ENCODE data around the gene UBN2. TPM values are rescaled to one million over a fixed set of nuclear protein-coding genes. Genes with fewer than 3 reads are reported as not detected.
A peak's percentile ranks its signal among the peaks of the same experiment; 100 is the strongest.

UBN2 gene
- total and polyA plus RNA-seq, 2 of the 13 experiments (the other 11 are each of a cell fraction or from before 2014, with no cell fraction given), result 5.6 to 5.7 TPM

DNA sequence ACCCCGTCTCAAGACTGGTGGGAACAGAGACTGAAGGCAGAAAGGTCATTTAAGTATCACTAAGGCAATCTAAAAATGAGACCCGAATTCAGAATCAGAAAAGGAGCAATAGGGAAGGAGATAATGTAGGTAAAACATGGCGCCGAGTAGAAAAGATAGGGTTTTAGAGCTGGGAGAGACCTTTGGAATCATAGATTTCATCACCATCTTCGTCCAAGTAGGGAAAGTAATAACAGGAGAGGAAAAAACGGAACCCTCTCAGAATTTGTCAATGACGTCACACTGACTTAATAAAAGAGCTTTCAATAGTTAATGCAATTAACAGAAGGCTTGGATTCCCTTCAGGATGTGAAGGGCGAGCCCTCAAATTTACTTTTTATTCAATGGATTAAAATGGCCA is 1.0 kb upstream of the UBN2 start (continued):
- TF ChIP-seq ATF6 (CRISPR knock-in tag; conservative IDR thresholded peaks at IDR 0.05), result no peak
- TF ChIP-seq, protein P1, sequence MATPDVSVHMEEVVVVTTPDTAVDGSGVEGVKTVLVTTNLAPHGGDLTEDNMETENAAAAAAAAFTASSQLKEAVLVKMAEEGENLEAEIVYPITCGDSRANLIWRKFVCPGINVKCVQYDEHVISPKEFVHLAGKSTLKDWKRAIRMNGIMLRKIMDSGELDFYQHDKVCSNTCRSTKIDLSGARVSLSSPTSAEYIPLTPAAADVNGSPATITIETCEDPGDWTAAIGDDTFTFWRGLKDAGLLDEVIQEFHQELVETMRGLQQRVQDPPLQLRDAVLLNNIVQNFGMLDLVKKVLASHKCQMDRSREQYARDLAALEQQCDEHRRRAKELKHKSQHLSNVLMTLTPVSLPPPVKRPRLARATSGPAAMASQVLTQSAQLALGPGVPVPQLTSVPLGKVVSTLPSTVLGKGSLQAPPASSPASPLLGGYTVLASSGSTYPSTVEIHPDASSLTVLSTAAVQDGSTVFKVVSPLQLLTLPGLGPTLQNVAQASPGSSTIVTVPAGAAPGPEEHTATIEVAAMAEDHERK (CRISPR knock-in tag; IDR thresholded peaks at IDR 0.05; ENCODE audit: low read depth), result no peak
- no peak for TF ChIP-seq ZNF567 (CRISPR knock-in tag; IDR thresholded peaks at IDR 0.05; ENCODE audit: borderline replicate concordance)
- no peak for TF ChIP-seq MIER2 (CRISPR knock-in tag; IDR thresholded peaks at IDR 0.05)
- TF ChIP-seq MAZ (IDR thresholded peaks at IDR 0.05; ENCODE audit: borderline replicate concordance, low read depth, low read length), result no peak
- TF ChIP-seq MAZ (CRISPR knock-in tag; IDR thresholded peaks at IDR 0.05; ENCODE audit: low read depth), result no peak

GRCh38 chr7:139230484-139230773 is 608 bp upstream of the UBN2 start:
- Histone ChIP-seq H3K27me3 (ENCODE audit: control insufficient read depth in 1 of 2, insufficient read depth in 2 of 2, low read length in 2 of 2) (no peaks in the 10 kb centered on the region), H3K9ac (ENCODE audit: insufficient read depth, low read depth, low read length) (peak overlapping the region; percentile 92), H3K36me3 (replicated peaks in 1 of 2; ENCODE audit: control insufficient read depth in 1 of 2, insufficient read depth in 2 of 2, low read length in 2 of 2) (no peaks in the 10 kb centered on the region), H4K20me1 (ENCODE audit: insufficient read depth, low read length) (no peaks in the 10 kb centered on the region), H3K4me1 (ENCODE audit: insufficient read depth, low read length) (peaks cover 25% of the 10 kb centered on the region), H2AFZ (ENCODE audit: low read length) (peak overlapping the region; percentile 22), H3K4me2 (ENCODE audit: low read depth, low read length) (peak overlapping the region; percentile 82), H3K79me2 (ENCODE audit: insufficient read depth, low read length) (peaks cover 35% of the 10 kb centered on the region), H3K27ac (ENCODE audit: extremely low read length, insufficient read depth, low read length) (peak overlapping the region; percentile 41), H3K9me3 (ENCODE audit: low read length) (no peaks in the 10 kb centered on the region), H3K4me3 (replicated peaks in 1 of 3; ENCODE audit: insufficient read depth in 1 of 3, low read depth in 2 of 3, low read length in 3 of 3) (peak overlapping the region; percentile 79 to 98 (median 95))
- DNase-seq (ENCODE audit: low spot score) (no peak), ATAC-seq (no peak), FAIRE-seq (no peak)
- ChIA-PET CTCF (ENCODE audit: low intra/inter-chr PET ratio, low total read pairs) (no interaction called here), POLR2A (interaction anchor here (1.6 to 3.3 kb wide), 3 partner anchors 97 to 129 kb away, joined by 6 to 10 read pairs (median 9); partner anchors contain the start of gene LUC7L2)
- 0% methylated on average over 2 of the region's 12 CpGs for WGBS (ENCODE audit: low lambda C conversion rate)
- BruUV-seq (replicated peaks), result TSS peak; percentile 68
- intact Hi-C loops (cut with micrococcal nuclease; ENCODE audit: unreplicated experiment), result loop anchor here (2.0 to 10.0 kb wide), 2 partner anchors 98 to 104 kb away; a partner anchor contains a TSS
- in situ Hi-C loops (cut with HindIII; ENCODE audit: extremely low pct_ligation_motif_present, low pct_unique_long_range_greater_than_20kb), result no loop called here
- TF ChIP-seq, protein P2, sequence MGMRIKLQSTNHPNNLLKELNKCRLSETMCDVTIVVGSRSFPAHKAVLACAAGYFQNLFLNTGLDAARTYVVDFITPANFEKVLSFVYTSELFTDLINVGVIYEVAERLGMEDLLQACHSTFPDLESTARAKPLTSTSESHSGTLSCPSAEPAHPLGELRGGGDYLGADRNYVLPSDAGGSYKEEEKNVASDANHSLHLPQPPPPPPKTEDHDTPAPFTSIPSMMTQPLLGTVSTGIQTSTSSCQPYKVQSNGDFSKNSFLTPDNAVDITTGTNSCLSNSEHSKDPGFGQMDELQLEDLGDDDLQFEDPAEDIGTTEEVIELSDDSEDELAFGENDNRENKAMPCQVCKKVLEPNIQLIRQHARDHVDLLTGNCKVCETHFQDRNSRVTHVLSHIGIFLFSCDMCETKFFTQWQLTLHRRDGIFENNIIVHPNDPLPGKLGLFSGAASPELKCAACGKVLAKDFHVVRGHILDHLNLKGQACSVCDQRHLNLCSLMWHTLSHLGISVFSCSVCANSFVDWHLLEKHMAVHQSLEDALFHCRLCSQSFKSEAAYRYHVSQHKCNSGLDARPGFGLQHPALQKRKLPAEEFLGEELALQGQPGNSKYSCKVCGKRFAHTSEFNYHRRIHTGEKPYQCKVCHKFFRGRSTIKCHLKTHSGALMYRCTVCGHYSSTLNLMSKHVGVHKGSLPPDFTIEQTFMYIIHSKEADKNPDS (CRISPR knock-in tag; IDR thresholded peaks at IDR 0.05), result peak; percentile 78; the same call in 1 of the 2 replicates
- TF ChIP-seq ZFP36L1 (CRISPR knock-in tag; IDR thresholded peaks at IDR 0.05) (0 out of 2 replicates have a peak, but pooled peaks have one; percentile 10), HNRNPLL (IDR thresholded peaks at IDR 0.05; ENCODE audit: low read depth, low read length, poor library complexity, severe bottlenecking) (peak; percentile 37)
- TF ChIP-seq, protein P3, sequence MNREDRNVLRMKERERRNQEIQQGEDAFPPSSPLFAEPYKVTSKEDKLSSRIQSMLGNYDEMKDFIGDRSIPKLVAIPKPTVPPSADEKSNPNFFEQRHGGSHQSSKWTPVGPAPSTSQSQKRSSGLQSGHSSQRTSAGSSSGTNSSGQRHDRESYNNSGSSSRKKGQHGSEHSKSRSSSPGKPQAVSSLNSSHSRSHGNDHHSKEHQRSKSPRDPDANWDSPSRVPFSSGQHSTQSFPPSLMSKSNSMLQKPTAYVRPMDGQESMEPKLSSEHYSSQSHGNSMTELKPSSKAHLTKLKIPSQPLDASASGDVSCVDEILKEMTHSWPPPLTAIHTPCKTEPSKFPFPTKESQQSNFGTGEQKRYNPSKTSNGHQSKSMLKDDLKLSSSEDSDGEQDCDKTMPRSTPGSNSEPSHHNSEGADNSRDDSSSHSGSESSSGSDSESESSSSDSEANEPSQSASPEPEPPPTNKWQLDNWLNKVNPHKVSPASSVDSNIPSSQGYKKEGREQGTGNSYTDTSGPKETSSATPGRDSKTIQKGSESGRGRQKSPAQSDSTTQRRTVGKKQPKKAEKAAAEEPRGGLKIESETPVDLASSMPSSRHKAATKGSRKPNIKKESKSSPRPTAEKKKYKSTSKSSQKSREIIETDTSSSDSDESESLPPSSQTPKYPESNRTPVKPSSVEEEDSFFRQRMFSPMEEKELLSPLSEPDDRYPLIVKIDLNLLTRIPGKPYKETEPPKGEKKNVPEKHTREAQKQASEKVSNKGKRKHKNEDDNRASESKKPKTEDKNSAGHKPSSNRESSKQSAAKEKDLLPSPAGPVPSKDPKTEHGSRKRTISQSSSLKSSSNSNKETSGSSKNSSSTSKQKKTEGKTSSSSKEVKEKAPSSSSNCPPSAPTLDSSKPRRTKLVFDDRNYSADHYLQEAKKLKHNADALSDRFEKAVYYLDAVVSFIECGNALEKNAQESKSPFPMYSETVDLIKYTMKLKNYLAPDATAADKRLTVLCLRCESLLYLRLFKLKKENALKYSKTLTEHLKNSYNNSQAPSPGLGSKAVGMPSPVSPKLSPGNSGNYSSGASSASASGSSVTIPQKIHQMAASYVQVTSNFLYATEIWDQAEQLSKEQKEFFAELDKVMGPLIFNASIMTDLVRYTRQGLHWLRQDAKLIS (CRISPR knock-in tag; IDR thresholded peaks at IDR 0.05), result 0 out of 2 replicates have a peak, but pooled peaks have one; percentile 20
